Mucosa of gallbladder (tissue), 1 donor: ENCODE data around the gene BPIFA3. TPM values are rescaled to one million over a fixed set of nuclear protein-coding genes. Genes with fewer than 3 reads are reported as not detected.

Source experiments
- DNase-seq: peaks from one replicate; pipeline ENCODE4 v3.0.0-alpha.2; 2020; ENCODE audit warnings: low spot score
- total RNA-seq: library from RNA; stranded (reverse); gene quantifications from one replicate; pipeline ENCODE4 v1.2.1, GENCODE V29; 2021
- donor health status: DM: no; HTN: no; CAD: no.

Gene BPIFA3
- total RNA-seq, 1 donor from 2014 or later, result not detected

- DNase-seq, result peak; percentile 42
Measured at GRCh38 chr20:33211817-33212424, 5.2 kb upstream of the BPIFA3 start.

GRCh38 chr20:33224399-33224798, 7.2 kb downstream of the BPIFA3 start:
- DNase-seq, result no peak

- DNase-seq, result no peak
Measured at GRCh38 chr20:33229843-33230242, 12.7 kb downstream of the BPIFA3 start.

- no peak for DNase-seq
Measured at GRCh38 chr20:33231237-33231636, 14.1 kb downstream of the BPIFA3 start.

GRCh38 chr20:33232486-33233072, 15.4 kb downstream of the BPIFA3 start:
- DNase-seq, result no peak

- DNase-seq, result no peak
Measured at GRCh38 chr20:33233129-33233774, 16.1 kb downstream of the BPIFA3 start.

- no peak for DNase-seq
Measured at GRCh38 chr20:33234050-33234449, 16.9 kb downstream of the BPIFA3 start.

- DNase-seq, result no peak
Measured at GRCh38 chr20:33235696-33236095, 18.5 kb downstream of the BPIFA3 start, which contains the start of gene BPIFA1. TSS of gene BPIFA1 (plus strand) at chr20:33235996. CDS start at chr20:33237712, 1,716 bp downstream.

GRCh38 chr20:33236351-33236750, 19.2 kb downstream of the BPIFA3 start:
- DNase-seq, result no peak

GRCh38 chr20:33237989-33238388, 20.8 kb downstream of the BPIFA3 start:
- DNase-seq, result no peak

GRCh38 chr20:33239418-33239817, 22.3 kb downstream of the BPIFA3 start:
- no peak for DNase-seq

- DNase-seq, result no peak
Measured at GRCh38 chr20:33239979-33240736, 23.0 kb downstream of the BPIFA3 start.

GRCh38 chr20:33240923-33241322, 23.8 kb downstream of the BPIFA3 start:
- DNase-seq, result no peak

- DNase-seq, result no peak
Measured at GRCh38 chr20:33242319-33243100, 25.4 kb downstream of the BPIFA3 start.

- no peak for DNase-seq
Measured at GRCh38 chr20:33246077-33246476, 28.9 kb downstream of the BPIFA3 start.

- no peak for DNase-seq
Measured at GRCh38 chr20:33249456-33249855, 32.3 kb downstream of the BPIFA3 start.

GRCh38 chr20:33250666-33251065, 33.5 kb downstream of the BPIFA3 start:
- DNase-seq, result no peak

GRCh38 chr20:33251496-33251895, 34.3 kb downstream of the BPIFA3 start:
- DNase-seq, result no peak

GRCh38 chr20:33252460-33252859, 35.3 kb downstream of the BPIFA3 start:
- DNase-seq, result no peak

- DNase-seq, result no peak
Measured at GRCh38 chr20:33255005-33255404, 37.9 kb downstream of the BPIFA3 start.

GRCh38 chr20:33257237-33257636, 40.1 kb downstream of the BPIFA3 start:
- no peak for DNase-seq

GRCh38 chr20:33259371-33259770, 42.2 kb downstream of the BPIFA3 start:
- no peak for DNase-seq
